ENCODE results near the gene TBPL1. TPM values are rescaled to one million over a fixed set of nuclear protein-coding genes. Genes with fewer than 3 reads are reported as not detected.

Gene TBPL1
- total RNA-seq, 1 donor: 14.1 TPM

DNA sequence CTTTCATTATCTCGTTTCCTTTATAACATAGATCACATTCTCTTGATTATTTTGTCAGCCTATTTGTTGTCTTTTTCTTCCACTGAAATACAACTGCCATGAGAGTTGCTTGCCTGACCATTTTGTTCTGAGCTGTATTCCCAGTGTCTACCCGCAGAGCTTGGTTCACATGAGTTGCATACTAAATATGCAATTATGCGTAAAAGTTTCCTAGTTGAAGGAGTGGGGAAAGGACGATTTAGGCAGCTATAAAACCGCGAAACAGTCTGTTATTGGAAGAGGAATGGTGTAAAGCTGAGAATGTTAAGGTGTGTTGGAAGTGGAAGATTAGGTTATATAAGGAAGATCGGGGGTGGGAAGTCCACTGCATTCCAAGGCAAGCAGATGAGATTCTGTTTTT, 8.8 kb downstream of the TBPL1 start:
- peaks cover 40% of the 10 kb centered on the region for H4K20me1 ChIP-seq (ENCODE audit: insufficient read depth, low read length)
- H2AFZ ChIP-seq (ENCODE audit: low read length): no peak overlapping the region
- no peaks in the 10 kb centered on the region for H3K36me3 ChIP-seq (ENCODE audit: insufficient read depth, low read length)
- TF ChIP-seq, protein P1, sequence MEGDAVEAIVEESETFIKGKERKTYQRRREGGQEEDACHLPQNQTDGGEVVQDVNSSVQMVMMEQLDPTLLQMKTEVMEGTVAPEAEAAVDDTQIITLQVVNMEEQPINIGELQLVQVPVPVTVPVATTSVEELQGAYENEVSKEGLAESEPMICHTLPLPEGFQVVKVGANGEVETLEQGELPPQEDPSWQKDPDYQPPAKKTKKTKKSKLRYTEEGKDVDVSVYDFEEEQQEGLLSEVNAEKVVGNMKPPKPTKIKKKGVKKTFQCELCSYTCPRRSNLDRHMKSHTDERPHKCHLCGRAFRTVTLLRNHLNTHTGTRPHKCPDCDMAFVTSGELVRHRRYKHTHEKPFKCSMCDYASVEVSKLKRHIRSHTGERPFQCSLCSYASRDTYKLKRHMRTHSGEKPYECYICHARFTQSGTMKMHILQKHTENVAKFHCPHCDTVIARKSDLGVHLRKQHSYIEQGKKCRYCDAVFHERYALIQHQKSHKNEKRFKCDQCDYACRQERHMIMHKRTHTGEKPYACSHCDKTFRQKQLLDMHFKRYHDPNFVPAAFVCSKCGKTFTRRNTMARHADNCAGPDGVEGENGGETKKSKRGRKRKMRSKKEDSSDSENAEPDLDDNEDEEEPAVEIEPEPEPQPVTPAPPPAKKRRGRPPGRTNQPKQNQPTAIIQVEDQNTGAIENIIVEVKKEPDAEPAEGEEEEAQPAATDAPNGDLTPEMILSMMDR (IDR thresholded peaks at IDR 0.05; ENCODE audit: extremely low read depth, low read depth, low read length): no peak
- peaks cover 89% of the 10 kb centered on the region for H3K79me2 ChIP-seq (ENCODE audit: insufficient read depth, low read length)
- no peak overlapping the region for H3K4me2 ChIP-seq (ENCODE audit: insufficient read depth, low read length)
- H3K9me3 ChIP-seq (ENCODE audit: low read depth, low read length): no peaks in the 10 kb centered on the region
- no peak for DNase-seq (ENCODE audit: insufficient read length, low spot score, missing footprints)
- H3K27me3 ChIP-seq (ENCODE audit: insufficient read depth, low read length): no peaks in the 10 kb centered on the region
- no peak overlapping the region for H3K4me3 ChIP-seq (ENCODE audit: insufficient read depth, low read length)
- H3K27ac ChIP-seq (ENCODE audit: low read depth, low read length): no peak overlapping the region
- H3K4me1 ChIP-seq (ENCODE audit: insufficient read depth, low read length): no peaks in the 10 kb centered on the region

DNA sequence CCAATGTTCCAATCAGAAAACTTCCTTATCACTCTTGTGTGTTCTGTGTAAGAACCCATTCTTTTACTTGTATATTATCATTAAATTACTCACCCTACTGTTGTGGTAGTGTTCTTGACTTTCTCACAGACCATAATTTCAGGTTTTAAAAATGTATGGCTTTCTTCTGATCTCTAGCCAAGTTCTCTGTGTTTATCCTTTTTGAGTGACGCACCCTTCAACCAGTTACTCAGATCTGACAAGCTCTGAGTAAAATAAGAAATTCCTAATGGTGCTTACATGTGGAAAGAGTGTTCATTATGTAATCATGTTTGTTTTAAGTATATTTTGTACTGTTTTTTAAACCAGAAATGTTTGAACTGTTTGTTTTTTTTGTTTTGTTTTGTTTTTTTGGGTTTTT, 11.0 kb downstream of the TBPL1 start:
- Histone ChIP-seq H3K4me3 (ENCODE audit: insufficient read depth, low read length) (no peak overlapping the region), H3K79me2 (ENCODE audit: insufficient read depth, low read length) (peaks cover 84% of the 10 kb centered on the region), H3K4me2 (ENCODE audit: insufficient read depth, low read length) (no peak overlapping the region), H3K36me3 (ENCODE audit: insufficient read depth, low read length) (no peaks in the 10 kb centered on the region), H4K20me1 (ENCODE audit: insufficient read depth, low read length) (peaks cover 36% of the 10 kb centered on the region), H3K27me3 (ENCODE audit: insufficient read depth, low read length) (no peaks in the 10 kb centered on the region), H3K4me1 (ENCODE audit: insufficient read depth, low read length) (peaks cover 6% of the 10 kb centered on the region), H3K27ac (ENCODE audit: low read depth, low read length) (no peak overlapping the region), H2AFZ (ENCODE audit: low read length) (no peak overlapping the region), H3K9me3 (ENCODE audit: low read depth, low read length) (no peaks in the 10 kb centered on the region)
- peak; percentile 93 for DNase-seq (ENCODE audit: insufficient read length, low spot score, missing footprints)
- TF ChIP-seq, protein P1 (IDR thresholded peaks at IDR 0.05; ENCODE audit: extremely low read depth, low read depth, low read length): no peak

DNA sequence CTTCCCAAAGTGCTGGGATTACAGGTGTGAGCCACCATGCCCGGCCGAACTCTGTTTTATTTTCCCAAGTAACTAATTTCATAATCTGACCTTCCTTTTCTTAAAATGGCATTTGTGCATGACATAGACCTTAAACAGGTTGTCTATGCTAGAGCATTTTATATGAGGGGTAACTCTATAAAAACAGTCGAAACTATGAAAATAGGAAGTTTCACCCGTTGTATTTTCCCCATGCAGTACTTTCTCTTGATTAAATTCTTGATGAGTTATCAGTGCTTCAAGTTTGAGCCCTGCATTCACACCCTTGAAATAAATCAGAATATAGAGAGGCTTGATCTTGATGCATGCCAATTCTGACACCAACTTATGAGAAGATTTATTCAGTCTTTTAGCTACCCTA, 11.7 kb downstream of the TBPL1 start:
- Histone ChIP-seq H3K27me3 (ENCODE audit: insufficient read depth, low read length) (no peaks in the 10 kb centered on the region), H3K27ac (ENCODE audit: low read depth, low read length) (no peak overlapping the region), H3K4me1 (ENCODE audit: insufficient read depth, low read length) (peaks cover 6% of the 10 kb centered on the region), H2AFZ (ENCODE audit: low read length) (no peak overlapping the region), H4K20me1 (ENCODE audit: insufficient read depth, low read length) (peaks cover 34% of the 10 kb centered on the region), H3K36me3 (ENCODE audit: insufficient read depth, low read length) (no peaks in the 10 kb centered on the region), H3K4me2 (ENCODE audit: insufficient read depth, low read length) (no peak overlapping the region), H3K79me2 (ENCODE audit: insufficient read depth, low read length) (peaks cover 84% of the 10 kb centered on the region), H3K9me3 (ENCODE audit: low read depth, low read length) (no peaks in the 10 kb centered on the region), H3K4me3 (ENCODE audit: insufficient read depth, low read length) (no peak overlapping the region)
- DNase-seq (ENCODE audit: insufficient read length, low spot score, missing footprints): no peak
- TF ChIP-seq, protein P1 (IDR thresholded peaks at IDR 0.05; ENCODE audit: extremely low read depth, low read depth, low read length): no peak

DNA sequence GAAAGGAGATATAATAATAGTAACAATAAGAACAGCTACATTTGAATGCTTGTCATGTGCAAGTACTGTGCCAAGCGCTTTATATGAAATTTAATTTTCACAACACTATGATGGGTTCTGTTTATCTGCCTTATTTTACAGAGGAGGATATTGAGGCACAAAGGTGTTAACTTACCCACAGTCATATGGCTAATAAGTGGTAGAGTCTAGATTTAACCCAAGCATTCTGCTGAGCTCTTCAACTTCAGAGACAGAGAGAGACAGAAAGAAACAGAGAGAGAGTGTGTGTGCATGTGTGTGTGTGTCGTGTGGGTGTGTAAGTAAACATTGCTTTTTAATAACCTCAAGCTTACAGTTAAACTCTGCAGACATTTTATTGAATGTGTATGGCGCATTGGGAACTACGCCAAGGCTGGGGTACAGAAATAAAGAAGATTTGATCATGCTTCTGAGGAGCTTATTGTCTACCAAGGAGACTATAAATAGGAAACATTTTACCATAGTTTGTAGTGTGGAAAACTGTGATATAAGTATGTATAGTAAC, 12.9 kb downstream of the TBPL1 start:
- H3K27ac ChIP-seq (ENCODE audit: low read depth, low read length): no peak overlapping the region
- peaks cover 25% of the 10 kb centered on the region for H4K20me1 ChIP-seq (ENCODE audit: insufficient read depth, low read length)
- no peaks in the 10 kb centered on the region for H3K27me3 ChIP-seq (ENCODE audit: insufficient read depth, low read length)
- H3K9me3 ChIP-seq (ENCODE audit: low read depth, low read length): no peaks in the 10 kb centered on the region
- H3K4me2 ChIP-seq (ENCODE audit: insufficient read depth, low read length): no peak overlapping the region
- H3K4me3 ChIP-seq (ENCODE audit: insufficient read depth, low read length): no peak overlapping the region
- peaks cover 6% of the 10 kb centered on the region for H3K4me1 ChIP-seq (ENCODE audit: insufficient read depth, low read length)
- TF ChIP-seq, protein P1 (IDR thresholded peaks at IDR 0.05; ENCODE audit: extremely low read depth, low read depth, low read length): no peak
- no peak for DNase-seq (ENCODE audit: insufficient read length, low spot score, missing footprints)
- H3K79me2 ChIP-seq (ENCODE audit: insufficient read depth, low read length): peaks cover 81% of the 10 kb centered on the region
- no peak overlapping the region for H2AFZ ChIP-seq (ENCODE audit: low read length)
- H3K36me3 ChIP-seq (ENCODE audit: insufficient read depth, low read length): no peaks in the 10 kb centered on the region

Measured in osteoblast (primary cell).